ENCODE results near the gene TBX20.
A peak's percentile ranks its signal among the peaks of the same experiment; 100 is the strongest.
"Not testable (repeated sequence)": the region's sequence is repeated elsewhere in the genome, so short reads cannot be mapped to it uniquely, and the experiment has no call there.

Gene TBX20

GRCh38 chr7:35220176-35220575 is 33.7 kb downstream of the TBX20 start:
- not testable (repeated sequence) for DNase-seq (ENCODE audit: low read depth)

GRCh38 chr7:35216033-35216432 is 37.9 kb downstream of the TBX20 start:
- not testable (repeated sequence) for DNase-seq (ENCODE audit: low read depth)

GRCh38 chr7:35215063-35215462 is 38.8 kb downstream of the TBX20 start:
- not testable (repeated sequence) for DNase-seq (ENCODE audit: low read depth)

GRCh38 chr7:35206924-35207323 is 47.0 kb downstream of the TBX20 start:
- DNase-seq (ENCODE audit: low read depth) = not testable (repeated sequence)

- not testable (repeated sequence) for DNase-seq (ENCODE audit: low read depth)
Measured at GRCh38 chr7:35204850-35205249, 49.0 kb downstream of the TBX20 start.

GRCh38 chr7:35204031-35204430 is 49.9 kb downstream of the TBX20 start:
- peak; percentile 9 for DNase-seq (ENCODE audit: low read depth)

- not testable (repeated sequence) for DNase-seq (ENCODE audit: low read depth)
Measured at GRCh38 chr7:35202353-35202752, 51.5 kb downstream of the TBX20 start.

GRCh38 chr7:35200170-35200569 is 53.7 kb downstream of the TBX20 start:
- DNase-seq (ENCODE audit: low read depth) = not testable (repeated sequence)

GRCh38 chr7:35198370-35199140 is 55.3 kb downstream of the TBX20 start:
- DNase-seq (ENCODE audit: low read depth) = peak; percentile 59

GRCh38 chr7:35191571-35191970 is 62.3 kb downstream of the TBX20 start:
- not testable (repeated sequence) for DNase-seq (ENCODE audit: low read depth)

- not testable (repeated sequence) for DNase-seq (ENCODE audit: low read depth)
Measured at GRCh38 chr7:35190146-35190773, 63.6 kb downstream of the TBX20 start.

- DNase-seq (ENCODE audit: low read depth) = peak; percentile 37
Measured at GRCh38 chr7:35186751-35187150, 67.1 kb downstream of the TBX20 start.

GRCh38 chr7:35185908-35186731 is 67.8 kb downstream of the TBX20 start:
- peak; percentile 37 for DNase-seq (ENCODE audit: low read depth)

GRCh38 chr7:35185578-35185907 is 68.4 kb downstream of the TBX20 start:
- not testable (repeated sequence) for DNase-seq (ENCODE audit: low read depth)

- not testable (repeated sequence) for DNase-seq (ENCODE audit: low read depth)
Measured at GRCh38 chr7:35184961-35185360, 68.9 kb downstream of the TBX20 start.

GRCh38 chr7:35183873-35184503 is 69.9 kb downstream of the TBX20 start:
- DNase-seq (ENCODE audit: low read depth) = not testable (repeated sequence)

GRCh38 chr7:35180665-35181064 is 73.2 kb downstream of the TBX20 start:
- not testable (repeated sequence) for DNase-seq (ENCODE audit: low read depth)

- not testable (repeated sequence) for DNase-seq (ENCODE audit: low read depth)
Measured at GRCh38 chr7:35173176-35173575, 80.7 kb downstream of the TBX20 start.

GRCh38 chr7:35172131-35172530 is 81.8 kb downstream of the TBX20 start:
- DNase-seq (ENCODE audit: low read depth) = not testable (repeated sequence)

- DNase-seq (ENCODE audit: low read depth) = not testable (repeated sequence)
Measured at GRCh38 chr7:35167658-35168057, 86.2 kb downstream of the TBX20 start.

GRCh38 chr7:35167158-35167557 is 86.7 kb downstream of the TBX20 start:
- DNase-seq (ENCODE audit: low read depth) = not testable (repeated sequence)
